GM13976 (cell line): ENCODE measurements around the gene HMOX1.

Experiments used
- DNase-seq: peaks from one replicate; pipeline ENCODE4 v3.0.0; 2012; ENCODE audit warnings: low spot score
- CTCF ChIP-seq: IDR thresholded peaks from 2 replicates; pipeline ENCODE4 v1.5.1; 2012; ENCODE audit warnings: borderline replicate concordance, mild to moderate bottlenecking; ENCODE audit not compliant: insufficient read depth; ENCODE audit errors: extremely low read depth, missing control alignments, control extremely low read depth
- in situ Hi-C: fragments of 300-500 bp; cut with MboI; formaldehyde crosslinking; loops from one replicate; pipeline ENCODE4 v1.12.0; 2022; ENCODE audit warnings: low sequenced_read_pairs, mixed read lengths, inconsistent platforms; ENCODE audit not compliant: unreplicated experiment

Gene HMOX1

GRCh38 chr22:35373781-35374180 lies 7.1 kb upstream of the HMOX1 start:
- in situ Hi-C loops = no loop called here
- no peak for DNase-seq
- no peak for TF ChIP-seq CTCF

GRCh38 chr22:35375031-35375430 lies 5.9 kb upstream of the HMOX1 start:
- no peak for TF ChIP-seq CTCF
- DNase-seq = no peak
- in situ Hi-C loops = no loop called here

GRCh38 chr22:35375526-35375925 lies 5.4 kb upstream of the HMOX1 start:
- no peak for DNase-seq
- TF ChIP-seq CTCF = no peak
- in situ Hi-C loops = no loop called here

- peak; percentile 81 for DNase-seq
These were observed 4.0 kb upstream of the HMOX1 start for GRCh38 chr22:35376728-35377472.

GRCh38 chr22:35377735-35378134 lies 3.2 kb upstream of the HMOX1 start:
- no peak for DNase-seq
- no peak for TF ChIP-seq CTCF
- in situ Hi-C loops = no loop called here

More at GRCh38 chr22:35376728-35377472, 4.0 kb upstream of the HMOX1 start:
- TF ChIP-seq CTCF = no peak
- in situ Hi-C loops = no loop called here

GRCh38 chr22:35378621-35379020 lies 2.3 kb upstream of the HMOX1 start:
- in situ Hi-C loops = no loop called here

More at GRCh38 chr22:35378621-35379020, 2.3 kb upstream of the HMOX1 start:
- TF ChIP-seq CTCF = no peak
- no peak for DNase-seq
